ENCODE data around the gene MYMX.

DNA sequence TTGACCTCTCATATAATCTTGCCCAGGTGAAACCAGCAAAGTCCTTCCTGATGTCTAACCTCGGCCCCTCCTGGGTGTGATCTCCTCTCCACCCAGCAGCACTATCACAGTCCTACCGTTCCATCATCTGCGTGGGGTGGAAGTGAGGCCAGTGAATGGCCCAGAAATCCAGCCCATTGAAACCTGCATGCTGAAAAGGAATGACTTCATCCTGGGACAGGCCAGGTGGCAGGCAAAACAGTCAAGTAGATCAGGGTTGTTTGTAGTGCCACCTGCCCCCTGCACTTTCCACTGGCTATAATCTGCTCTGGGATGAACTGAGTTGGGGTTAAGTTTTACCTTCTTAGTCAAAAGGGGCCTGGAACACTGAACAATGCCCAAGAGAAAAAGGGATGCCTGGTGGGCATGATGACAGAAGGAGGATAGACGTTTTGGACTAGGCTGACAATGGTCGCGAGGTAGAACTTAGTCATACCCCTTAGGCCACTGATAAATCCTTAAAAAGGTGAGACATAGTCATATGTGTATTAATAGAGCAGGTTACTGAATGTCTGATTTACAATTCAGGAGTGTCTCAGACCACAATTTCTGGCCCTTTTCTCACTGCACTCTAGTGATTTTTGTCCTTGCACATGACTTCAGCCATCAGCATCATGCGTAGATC, 22.1 kb downstream of the MYMX start:
- TF ChIP-seq POLR2A (IDR thresholded peaks at IDR 0.05) (no peak), CTCF (IDR thresholded peaks at IDR 0.05) (no peak), POLR2AphosphoS5 (IDR thresholded peaks at IDR 0.05) (no peak)
